GM10248 (cell line): Measurements from ENCODE around the gene SLC1A1.

Source experiments
- CTCF ChIA-PET: fragments of 300-600 bp; sonication (Branson Sonifier 250); formaldehyde crosslinking; extraction: SDS; loops from one replicate; lab custom pipeline; 2021; ENCODE audit warnings: antibody characterized with exemption; lab: Yijun Ruan, JAX
- POLR2A ChIA-PET: fragments of 350-650 bp; sonication (Branson Sonifier 250); formaldehyde crosslinking; extraction: SDS; loops from one replicate; lab custom pipeline; 2020; ENCODE audit warnings: antibody characterized with exemption; lab: Yijun Ruan, JAX
- DNase-seq: peaks from one replicate; pipeline ENCODE4 v3.0.0; 2012; ENCODE audit errors: extremely low spot score
- TF ChIP-seq, protein P1 (sequence below): IDR thresholded peaks from 2 replicates; pipeline ENCODE4 v1.5.1; 2012; ENCODE audit warnings: mild to moderate bottlenecking, low read depth; ENCODE audit errors: extremely low read depth, missing control alignments, control extremely low read depth

The SLC1A1 gene

DNA sequence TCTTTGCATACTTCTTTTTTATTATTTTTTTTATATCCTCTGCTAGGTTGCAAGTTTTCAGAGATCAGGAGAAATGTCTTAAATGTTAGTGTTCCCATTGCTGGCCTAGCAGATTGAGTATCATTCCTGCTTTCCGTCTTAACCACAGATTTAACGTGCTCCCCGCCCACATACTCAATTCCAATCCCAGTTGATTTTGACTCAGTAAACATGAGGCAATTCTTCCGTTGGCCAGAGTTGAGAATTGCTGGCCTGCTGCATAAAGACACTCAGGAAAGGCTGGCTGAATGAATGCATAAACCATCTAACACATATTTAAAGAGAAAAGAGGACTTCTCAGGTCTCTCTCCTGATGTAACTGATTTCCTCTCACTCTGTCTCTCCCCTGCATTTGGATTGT lies 125.0 kb downstream of the SLC1A1 start:
- TF ChIP-seq, protein P1, sequence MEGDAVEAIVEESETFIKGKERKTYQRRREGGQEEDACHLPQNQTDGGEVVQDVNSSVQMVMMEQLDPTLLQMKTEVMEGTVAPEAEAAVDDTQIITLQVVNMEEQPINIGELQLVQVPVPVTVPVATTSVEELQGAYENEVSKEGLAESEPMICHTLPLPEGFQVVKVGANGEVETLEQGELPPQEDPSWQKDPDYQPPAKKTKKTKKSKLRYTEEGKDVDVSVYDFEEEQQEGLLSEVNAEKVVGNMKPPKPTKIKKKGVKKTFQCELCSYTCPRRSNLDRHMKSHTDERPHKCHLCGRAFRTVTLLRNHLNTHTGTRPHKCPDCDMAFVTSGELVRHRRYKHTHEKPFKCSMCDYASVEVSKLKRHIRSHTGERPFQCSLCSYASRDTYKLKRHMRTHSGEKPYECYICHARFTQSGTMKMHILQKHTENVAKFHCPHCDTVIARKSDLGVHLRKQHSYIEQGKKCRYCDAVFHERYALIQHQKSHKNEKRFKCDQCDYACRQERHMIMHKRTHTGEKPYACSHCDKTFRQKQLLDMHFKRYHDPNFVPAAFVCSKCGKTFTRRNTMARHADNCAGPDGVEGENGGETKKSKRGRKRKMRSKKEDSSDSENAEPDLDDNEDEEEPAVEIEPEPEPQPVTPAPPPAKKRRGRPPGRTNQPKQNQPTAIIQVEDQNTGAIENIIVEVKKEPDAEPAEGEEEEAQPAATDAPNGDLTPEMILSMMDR: no peak
- POLR2A ChIA-PET: no interaction called here
- CTCF ChIA-PET: interaction anchor here (1.2 to 3.2 kb wide), 3 partner anchors 11 to 29 kb away, joined by 3 to 18 read pairs (median 5); no protein-coding TSS in a partner anchor
- no peak for DNase-seq

DNA sequence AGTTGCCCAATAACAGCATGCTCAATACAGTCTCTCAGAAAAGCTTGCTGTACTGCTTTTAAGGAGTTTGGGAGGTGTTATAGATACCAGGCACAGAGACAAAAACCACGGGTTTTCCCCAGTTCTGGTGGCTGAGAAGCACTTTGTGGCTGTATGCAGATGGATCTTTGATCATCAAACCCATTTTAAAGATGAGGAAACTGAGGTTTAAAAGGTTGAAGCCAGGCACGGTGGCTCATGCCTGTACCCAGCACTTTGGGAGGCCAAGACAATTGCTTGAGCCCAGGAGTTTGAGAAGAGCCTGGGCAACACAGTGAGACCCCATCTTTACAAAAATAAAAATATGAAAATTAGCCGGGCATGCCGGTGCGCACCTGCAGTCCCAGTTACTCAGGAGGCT lies 125.5 kb downstream of the SLC1A1 start:
- no peak for DNase-seq
- CTCF ChIA-PET: interaction anchor here (1.4 to 2.0 kb wide), 2 partner anchors 13 to 24 kb away, joined by 3 to 5 read pairs; no protein-coding TSS in a partner anchor
- POLR2A ChIA-PET: no interaction called here
- TF ChIP-seq, protein P1: no peak

DNA sequence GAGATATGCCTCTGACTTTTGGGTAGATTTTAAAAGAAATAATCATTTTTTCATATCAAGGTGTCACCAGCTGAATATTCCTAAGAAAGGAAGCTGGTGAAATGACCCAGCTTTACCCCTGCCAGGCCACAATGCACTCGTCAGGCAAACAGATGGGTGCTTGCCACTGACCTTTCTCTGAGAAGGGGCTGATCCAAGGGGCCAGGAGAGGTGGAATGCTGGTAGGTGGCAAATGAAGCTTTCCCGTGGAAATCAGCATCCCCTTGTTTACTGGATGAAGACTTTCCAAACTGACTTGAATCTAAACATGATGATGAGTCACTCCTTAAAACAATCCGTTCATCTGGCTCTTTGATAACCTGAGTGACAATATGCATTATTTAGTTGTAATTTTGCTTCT lies 127.5 kb downstream of the SLC1A1 start:
- ChIA-PET CTCF (interaction anchor here (1.9 kb wide), 1 partner anchor 13 kb away, joined by 4 read pairs; no protein-coding TSS in a partner anchor), POLR2A (no interaction called here)
- TF ChIP-seq, protein P1: no peak
- no peak for DNase-seq

DNA sequence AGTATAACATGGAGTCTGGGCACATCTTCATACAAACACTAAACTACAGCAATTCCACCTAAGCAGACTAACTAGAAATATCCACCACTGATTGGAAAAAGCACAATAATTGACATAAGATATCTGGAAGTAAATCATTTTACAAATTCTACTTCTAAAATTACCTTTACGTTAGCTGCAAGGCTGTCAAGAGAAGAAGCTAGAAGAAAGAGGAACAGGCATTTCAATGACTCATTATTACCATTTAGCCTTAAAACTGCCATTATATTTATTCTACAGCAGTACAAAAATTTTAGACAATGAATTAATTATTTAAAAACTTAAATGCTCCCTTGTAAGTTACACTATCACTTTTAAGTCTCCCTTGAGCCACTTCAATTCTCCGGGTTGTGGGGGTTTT lies 128.4 kb downstream of the SLC1A1 start:
- POLR2A ChIA-PET: no interaction called here
- no peak for DNase-seq
- TF ChIP-seq, protein P1: no peak
- CTCF ChIA-PET: interaction anchor here (1.5 kb wide), 1 partner anchor 14 kb away, joined by 5 read pairs; no protein-coding TSS in a partner anchor

DNA sequence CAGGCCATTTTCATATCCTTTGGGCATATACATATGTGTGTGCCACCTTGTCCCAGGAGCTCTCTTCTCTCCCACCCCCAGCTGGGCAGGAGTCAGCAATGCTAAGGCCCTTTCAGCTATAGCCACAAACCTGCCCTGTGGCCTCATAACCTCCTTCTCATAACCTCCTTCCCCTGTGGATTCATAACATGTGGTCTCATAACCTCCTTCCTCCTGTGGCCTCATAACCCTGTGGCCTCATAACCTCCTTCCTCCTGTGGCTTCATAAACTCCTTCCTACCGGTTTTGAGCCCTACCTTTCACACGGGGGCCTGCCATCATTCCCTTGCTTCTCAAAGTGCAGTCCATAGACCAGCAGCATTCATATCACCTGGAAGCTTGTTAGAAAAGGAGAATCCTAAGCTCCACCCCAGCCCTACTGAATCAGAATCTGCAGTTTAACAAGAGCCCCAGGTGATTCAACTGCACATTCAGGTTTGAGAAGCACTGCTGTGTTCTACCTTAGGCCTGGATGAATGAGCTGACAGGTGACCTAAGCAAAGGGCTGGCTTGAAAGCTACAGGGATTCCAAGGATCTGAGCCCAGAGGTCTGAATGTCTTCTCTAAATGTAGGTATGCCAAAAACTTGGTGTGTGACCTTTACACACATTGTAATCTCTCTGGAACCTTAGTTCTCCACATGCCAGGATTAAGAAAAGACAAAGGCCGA lies 129.9 kb downstream of the SLC1A1 start:
- TF ChIP-seq, protein P1: no peak
- ChIA-PET POLR2A (no interaction called here), CTCF (interaction anchor here (0.7 to 2.7 kb wide), 5 partner anchors 8 to 18 kb away, joined by 3 to 15 read pairs (median 4); no protein-coding TSS in a partner anchor)
- no peak for DNase-seq

DNA sequence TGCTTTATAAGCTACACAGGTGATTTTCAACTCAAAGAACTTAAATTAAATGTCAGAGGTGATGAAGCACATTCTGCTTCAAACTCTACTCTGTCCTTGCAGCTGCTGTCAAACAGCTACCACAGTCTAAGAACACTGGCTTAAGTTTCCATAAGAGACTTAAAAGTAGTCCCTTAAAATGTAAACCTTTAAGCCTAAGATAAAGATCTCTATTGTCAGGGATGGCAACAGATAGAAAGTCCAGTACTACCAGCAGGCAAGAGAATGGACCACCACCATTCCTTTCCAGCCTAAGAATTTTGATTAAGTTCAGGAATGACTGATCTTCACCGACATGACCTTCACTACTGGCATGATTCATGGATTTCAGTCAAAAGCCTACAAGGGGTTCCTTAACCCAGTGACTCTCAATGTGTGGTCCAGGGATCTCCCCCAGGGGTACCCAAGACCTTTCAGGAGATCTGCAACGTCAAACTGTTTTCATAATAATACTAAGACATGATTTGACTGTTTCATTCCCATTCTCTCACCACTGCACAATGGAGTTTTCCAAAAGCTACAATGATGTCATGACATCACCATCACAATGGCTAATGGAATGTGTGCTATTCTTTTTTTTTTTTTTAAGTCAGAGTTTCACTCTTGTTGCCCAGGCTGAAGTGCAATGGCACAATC lies 130.8 kb downstream of the SLC1A1 start:
- POLR2A ChIA-PET: no interaction called here
- CTCF ChIA-PET: interaction anchor here (0.6 to 2.7 kb wide), 5 partner anchors 8 to 218 kb away, joined by 3 to 15 read pairs (median 4); no protein-coding TSS in a partner anchor
- TF ChIP-seq, protein P1: no peak
- no peak for DNase-seq
